Daoy (cell line): ENCODE results near the gene HOGA1. TPM values are rescaled to one million over a fixed set of nuclear protein-coding genes. Genes with fewer than 3 reads are reported as not detected.
A peak's percentile ranks its signal among the peaks of the same experiment; 100 is the strongest.
"Not testable (repeated sequence)": the region's sequence is repeated elsewhere in the genome, so short reads cannot be mapped to it uniquely, and the experiment has no call there.

Experiments used
- DNase-seq: peaks from one replicate; pipeline ENCODE4 v3.0.0-alpha.2; 2015; ENCODE audit warnings: low read depth
- total RNA-seq: library from RNA; depleted of rRNA; stranded (reverse); fragments of >200 nt; shearing (Covaris generic); gene quantifications from 2 replicates; pipeline ENCODE4 v1.2.3, GENCODE V29; 2014

Gene HOGA1
- total RNA-seq, 1 experiment from 2014 or later, result not detected

DNA sequence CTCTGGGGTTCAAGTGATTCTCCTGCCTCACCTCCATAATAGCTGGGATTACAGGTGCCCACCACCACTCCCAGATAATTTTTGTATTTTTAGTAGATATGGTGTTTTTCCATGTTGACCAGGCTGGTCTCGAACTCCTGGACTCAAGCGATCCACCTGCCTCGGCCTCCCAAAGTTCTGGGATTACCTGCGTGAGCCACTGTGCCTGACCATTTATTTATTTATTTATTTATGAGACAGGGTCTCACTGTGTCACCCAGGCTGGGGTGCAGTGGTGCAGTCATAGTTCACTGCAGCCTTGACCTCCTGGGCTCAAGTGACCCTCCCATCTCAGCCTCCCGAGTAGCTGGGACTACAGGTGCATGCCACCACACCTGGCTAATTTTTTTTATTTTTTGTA lies 29.9 kb upstream of the HOGA1 start:
- not testable (repeated sequence) for DNase-seq

DNA sequence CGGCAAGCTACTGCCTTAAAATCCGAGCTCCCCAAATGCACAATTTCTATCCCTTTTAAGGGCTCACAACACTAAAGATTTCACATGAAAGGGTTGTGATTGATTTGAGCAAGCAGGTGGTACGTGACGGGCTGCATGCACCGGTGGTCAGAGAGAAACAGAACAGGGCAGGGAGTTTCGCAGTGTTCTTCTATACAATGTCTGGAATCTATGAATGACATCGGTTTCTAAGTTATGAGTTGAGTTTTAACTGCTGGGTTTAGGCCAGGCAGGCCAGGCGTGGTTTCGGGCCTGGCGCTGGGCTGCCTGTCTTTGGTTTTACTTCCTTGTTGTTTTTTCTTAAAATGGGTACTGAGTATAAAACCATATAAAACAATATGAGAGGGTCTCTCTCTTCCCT lies 28.6 kb upstream of the HOGA1 start:
- DNase-seq, result not testable (repeated sequence)

DNA sequence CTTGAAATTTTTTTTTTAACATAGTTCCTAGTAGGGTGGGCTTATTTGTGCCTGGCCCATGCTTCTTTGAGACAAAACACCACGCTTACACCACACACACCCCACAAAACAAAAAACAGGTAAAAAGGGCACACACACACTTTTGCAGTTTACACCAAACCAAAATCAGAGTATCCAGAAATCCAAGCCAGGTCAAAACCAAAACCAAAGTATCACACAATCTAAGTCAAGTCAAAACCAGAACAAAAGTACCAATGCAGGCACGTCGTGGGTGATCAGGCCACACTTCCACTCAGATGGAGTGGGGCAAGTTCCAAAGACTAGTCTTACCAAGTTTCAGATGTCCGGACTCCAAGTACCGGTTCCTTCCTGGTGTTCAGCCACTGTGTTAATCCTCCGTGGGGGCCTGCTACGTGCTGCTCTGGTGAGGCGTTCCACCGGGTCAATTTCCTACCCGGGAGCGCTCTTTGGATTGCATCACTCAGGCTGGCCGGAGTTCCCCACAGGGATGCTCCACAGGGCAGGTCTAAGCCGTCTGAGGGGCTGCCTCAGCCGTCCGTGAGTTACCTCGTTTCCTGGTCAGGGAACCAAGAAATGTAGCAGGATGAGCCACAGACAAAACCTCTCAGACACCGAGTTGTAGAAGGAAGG lies 23.3 kb upstream of the HOGA1 start:
- peak; percentile 57 for DNase-seq

DNA sequence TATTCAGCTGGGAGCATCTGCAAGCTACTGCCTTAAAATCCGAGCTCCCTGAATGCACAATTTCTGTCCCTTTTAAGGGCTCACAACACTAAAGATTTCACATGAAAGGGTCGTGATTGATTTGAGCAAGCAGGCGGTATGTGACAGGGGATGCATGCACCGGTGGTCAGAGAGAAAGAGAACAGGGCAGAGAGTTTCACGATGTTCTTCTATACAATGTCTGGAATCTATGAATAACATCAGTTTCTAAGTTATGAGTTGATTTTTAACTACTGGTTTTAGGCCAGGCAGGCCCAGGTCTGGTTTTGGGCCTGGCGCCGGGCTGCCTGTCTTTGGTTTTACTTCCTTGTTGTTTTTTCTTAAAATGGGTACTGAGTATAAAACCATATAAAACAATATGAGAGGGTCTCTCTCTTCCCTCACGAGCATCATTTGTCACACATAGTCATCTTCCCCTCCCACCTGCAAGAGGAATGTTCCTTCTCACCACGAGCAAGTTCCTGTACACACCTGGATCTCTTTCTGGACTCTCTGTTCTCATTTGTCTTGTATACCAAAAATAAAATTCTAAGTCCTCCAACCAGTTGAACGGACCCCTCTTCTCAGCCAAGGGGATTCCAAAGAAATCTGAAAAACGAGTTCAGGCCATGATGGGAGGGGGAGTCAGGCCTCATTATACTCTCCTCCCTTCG lies 22.7 kb upstream of the HOGA1 start:
- not testable (repeated sequence) for DNase-seq

DNA sequence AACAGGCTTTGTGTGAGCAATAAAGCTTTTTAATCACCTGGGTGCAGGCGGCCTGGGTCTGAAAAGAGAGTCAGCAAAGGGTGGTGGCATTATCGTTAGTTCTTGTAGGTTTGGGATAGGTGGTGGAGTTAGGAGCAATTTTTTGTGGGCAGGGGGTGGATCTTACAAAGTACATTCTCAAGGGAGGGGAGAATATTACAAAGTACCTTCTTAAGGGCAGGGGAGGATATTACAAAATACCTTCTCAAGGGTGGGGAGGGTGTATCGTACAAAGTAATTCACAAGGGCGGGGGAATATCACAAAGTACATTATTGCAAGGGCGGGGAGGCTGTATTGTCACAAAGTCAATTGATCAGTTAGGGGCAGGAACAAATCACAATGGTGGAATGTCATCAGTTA lies 21.9 kb upstream of the HOGA1 start:
- not testable (repeated sequence) for DNase-seq

DNA sequence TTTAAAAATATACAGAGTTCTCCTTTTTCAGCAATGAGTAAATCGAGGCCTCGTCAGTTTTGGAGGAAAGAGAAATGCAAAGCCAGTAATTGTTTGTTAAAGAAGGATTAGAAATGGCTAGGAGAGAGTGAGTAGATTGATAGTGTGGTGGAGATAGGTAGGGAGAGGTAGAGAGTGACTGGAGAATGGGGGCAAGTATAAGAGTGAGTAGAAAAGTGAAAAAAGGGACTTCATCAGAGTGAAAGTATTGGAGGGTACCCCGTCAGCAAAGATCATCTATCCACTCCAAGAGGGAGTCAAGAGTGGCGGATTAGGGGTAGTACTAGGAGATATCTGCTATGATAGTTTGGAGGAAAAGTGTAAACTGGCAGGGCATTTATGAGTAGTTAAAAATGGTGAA lies 20.9 kb upstream of the HOGA1 start:
- no peak for DNase-seq

DNA sequence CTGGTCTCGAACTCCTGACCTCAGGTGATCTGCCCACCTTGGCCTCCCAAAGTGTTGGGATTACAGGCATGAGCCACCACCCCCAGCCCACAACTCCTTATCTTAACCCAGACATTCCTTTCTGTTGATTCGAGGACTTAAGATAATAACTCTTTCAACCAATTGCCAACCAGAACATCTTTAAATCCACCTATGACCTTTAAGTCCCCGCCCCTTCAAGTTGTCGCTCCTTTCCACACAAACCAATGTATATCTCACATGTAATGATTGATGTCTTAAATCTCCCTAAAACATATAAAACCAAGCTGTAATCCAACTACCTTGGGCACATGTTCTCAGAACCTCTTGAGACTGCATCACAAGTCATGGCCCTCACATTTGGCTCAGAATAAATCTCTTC lies 19.4 kb upstream of the HOGA1 start:
- DNase-seq, result no peak

DNA sequence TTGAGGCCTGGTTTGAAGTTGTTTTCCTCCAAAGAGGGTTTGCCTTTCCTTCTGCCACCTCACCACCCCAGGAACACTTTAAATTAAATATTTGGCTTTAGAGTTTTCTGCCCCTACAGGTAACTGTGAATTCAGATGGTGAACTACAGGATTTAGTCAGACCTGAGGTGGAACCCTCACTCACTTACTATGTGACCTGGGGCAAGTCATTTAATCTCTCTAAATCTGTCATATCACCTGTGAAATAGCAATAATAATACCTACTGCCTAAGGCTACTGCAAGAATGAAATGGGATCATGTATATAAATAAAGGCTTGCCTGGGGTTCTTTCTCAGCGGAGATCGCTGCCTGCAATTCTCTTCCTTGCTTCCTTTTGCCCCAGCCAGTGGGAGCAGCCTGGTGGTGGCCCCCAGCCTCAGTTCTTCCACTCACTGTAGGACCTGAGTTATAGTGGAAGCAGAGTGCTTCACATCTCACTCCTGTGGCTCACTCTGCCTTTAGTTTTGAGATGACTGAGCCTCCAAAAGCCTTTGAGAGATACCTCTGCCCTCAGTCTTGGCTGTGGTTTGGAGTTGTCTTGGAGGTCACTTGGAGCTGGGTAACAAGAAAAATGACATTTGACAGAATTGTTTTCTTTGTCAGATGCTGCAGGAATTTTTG lies 17.7 kb upstream of the HOGA1 start:
- no peak for DNase-seq

DNA sequence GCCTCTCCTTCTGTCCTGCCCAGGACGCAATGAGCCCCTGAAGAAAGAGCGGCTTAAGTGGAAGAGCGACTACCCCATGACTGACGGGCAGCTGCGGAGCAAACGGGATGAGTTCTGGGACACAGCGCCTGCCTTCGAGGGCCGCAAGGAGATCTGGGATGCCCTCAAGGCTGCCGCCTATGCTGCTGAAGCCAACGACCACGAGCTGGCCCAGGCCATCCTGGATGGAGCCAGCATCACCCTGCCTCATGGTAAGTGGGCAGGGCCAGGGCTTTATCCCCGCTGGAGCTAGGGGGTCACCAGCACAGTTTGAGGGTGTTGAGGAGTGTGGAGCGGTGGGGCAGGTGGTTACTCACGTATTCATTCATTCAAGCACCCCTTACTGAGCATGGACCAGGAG lies 16.3 kb upstream of the HOGA1 start:
- no peak for DNase-seq

DNA sequence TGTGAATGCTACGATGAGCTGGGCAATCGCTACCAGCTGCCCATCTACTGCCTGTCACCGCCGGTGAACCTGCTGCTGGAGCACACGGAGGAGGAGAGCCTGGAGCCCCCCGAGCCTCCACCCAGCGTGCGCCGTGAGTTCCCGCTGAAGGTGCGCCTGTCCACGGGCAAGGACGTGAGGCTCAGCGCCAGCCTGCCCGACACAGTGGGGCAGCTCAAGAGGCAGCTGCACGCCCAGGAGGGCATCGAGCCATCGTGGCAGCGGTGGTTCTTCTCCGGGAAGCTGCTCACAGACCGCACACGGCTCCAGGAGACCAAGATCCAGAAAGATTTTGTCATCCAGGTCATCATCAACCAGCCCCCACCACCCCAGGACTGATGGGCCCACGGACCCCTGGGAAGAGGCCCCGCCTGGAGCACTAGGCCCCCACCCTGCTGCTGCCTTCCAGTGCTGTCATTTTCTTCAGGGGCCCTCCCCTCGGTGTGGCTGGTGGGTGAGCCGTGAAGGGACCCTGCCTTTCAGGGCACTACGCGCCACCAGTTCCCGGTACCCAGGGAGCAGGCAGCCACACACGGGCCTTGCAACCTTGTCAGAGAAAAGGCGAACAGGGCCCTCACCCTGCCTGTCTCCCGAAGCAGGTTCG lies 13.9 kb upstream of the HOGA1 start:
- no peak for DNase-seq

DNA sequence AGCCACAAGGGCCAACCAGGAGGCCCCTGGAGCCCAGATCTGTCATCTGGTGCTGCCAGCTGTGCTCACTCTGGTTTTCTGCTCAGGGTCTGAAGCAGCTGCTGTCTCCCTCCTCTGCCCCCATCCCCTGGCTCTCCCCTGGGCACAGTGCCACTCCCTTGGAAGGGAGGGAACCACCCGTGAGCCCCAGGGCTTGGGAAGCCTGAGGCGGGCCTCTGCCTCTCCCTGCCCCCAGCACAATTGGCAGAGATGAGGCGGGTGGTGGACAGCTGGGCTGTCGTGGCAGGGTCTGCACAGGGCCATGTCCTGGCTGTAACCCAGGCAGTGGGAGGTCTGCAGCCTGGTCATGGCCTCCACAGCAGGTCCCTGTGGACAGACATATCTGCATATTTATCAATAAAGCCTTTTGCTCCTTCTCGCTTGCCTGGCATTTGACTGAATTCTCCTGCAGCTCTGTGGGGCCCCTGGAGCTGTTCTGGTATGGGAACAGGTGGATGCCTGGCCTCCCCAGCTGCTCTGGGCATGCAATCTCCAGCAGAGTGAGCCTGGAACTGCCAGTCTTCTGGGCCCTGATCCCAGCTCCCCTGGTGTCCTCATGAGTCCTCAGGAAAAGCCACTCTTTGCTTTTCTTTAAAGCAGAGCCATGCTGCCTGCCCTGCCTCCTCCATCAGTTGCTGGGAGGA lies 13.3 kb upstream of the HOGA1 start:
- no peak for DNase-seq

DNA sequence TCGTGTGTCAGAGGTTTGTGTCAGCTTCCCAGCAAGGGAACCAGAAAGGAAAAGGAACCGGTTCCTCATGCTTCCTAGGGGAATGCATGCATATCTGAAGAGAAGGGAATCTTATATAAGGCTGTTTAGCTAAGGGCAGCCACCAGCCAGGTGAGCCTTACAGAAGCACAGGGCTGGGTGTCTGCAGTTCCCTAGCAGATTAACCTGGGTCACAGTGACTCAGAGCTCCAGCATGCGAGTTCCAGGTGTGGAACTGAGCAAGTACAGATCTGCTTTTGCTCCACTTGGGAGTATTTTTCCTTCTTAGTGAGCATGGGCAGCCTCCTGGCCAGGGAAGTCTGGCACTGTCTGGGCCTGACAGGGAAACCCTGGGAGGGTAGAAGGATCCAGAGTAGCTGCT lies 12.6 kb upstream of the HOGA1 start:
- no peak for DNase-seq

DNA sequence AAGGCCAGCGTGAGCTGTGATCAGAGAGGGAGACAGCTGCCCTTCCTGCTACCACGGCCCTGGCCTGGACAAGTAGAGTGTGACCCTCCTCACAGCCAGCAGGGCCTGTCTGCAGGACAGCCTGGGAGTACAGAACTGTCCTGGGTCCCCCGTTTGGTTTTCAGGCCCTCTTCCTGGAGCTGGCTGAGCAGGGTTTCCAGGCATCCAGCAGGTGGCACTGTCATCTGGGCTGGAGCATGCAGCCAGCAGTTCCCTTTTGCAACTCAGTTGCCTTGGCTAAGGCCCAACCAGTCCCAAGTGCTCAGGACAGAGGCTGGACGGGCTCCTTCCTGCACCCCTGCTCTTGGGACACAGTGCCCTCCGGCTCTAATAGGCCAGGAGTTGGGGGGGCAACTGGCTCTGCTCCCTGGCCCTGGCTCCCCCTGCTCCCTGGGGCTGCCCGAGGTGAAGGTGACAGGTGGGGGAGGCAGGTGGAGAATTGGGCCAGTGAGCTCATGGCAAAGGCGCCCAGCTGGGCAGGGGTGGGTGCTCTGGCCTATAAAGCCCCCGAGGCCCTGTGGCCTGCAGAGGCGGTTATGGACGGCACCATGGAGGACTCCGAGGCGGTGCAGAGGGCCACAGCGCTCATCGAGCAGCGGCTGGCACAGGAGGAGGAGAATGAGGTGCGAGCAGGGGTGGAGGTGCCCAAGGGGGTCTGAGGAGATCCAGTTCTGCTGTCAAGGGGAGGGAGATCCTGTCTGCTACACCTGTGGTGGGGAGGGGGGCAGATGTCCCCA lies 11.8 kb upstream of the HOGA1 start, which contains the start of gene ANKRD2:
ANKRD2 (plus strand) TSS at position 566 of the 776 bp plus-strand sequence; CDS start at position 576, 10 bp downstream.
- DNase-seq, result peak; percentile 68

DNA sequence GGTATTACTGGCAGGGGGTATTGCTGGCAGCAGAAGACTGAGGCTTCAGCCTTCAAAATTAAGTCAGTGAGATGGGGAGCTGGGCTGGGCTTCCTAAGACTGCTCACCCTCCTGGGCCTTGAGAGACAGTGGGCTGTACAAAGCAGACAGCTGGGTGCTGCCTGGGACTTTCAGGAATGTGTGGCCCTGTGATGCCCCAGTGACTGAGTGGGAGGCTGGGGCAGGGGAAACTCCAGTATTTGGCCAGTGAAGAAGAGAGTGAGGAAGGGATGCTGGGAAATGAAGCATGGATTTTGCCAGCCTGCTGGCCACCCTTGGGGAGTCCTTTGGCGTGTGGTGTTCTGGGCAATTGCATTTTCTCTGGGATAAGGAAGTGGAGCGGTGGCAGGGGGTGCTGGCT lies 11.2 kb upstream of the HOGA1 start:
- no peak for DNase-seq

DNA sequence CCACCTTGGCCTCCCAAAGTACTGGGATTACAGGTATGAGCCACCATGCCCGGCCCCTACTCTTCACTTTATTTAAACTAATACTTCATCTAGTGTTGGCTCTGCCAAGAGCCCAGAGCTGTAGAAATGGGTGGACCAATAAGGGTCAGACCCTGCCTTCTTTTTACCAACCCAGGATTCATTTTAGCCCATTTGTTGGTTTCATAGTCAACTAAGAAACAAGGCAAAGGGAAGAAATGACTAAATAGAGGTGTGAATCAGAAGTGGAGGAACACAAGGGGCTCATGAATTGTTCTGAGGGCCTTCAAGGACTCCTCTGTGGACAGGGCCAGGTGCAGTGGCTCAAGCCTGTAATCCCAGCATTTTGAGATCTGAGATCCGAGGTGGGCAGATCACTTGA lies 10.5 kb upstream of the HOGA1 start:
- no peak for DNase-seq

DNA sequence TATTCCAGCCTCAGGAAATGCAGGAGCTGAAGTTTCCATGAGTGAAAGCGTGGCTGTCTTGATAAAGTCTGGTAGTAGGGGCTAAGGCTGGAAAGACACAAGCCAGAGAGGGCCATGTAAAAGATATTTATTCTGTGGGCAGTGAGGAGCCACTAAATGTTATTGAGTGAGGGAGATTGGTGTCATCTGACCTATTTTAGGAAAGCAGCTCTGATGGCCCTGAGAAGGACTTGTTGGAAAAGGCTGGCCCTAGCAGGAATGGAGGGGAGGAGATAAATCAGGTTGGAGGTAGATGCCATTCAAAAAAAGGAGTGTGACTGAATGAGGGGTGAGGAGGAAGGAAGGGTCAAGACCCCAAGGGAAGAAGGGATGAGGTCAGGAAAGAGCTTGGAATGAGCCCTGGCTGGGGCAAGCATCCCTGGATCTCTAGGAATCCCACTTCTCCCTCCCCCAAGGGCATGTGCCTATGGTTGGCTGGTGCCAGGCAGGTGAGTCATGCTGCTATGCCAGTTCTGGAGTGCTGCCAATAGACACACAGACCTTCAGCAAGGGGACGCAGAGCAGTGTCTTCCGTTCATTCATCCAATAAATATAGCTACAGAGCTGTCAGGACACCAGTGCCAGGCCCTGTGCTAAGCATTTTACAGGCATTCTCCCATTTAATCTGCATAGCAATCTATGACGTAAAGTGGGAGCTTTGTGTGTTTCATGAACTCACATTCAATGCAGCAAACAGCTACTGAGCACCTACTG lies 9.6 kb upstream of the HOGA1 start:
- peak; percentile 89 for DNase-seq

DNA sequence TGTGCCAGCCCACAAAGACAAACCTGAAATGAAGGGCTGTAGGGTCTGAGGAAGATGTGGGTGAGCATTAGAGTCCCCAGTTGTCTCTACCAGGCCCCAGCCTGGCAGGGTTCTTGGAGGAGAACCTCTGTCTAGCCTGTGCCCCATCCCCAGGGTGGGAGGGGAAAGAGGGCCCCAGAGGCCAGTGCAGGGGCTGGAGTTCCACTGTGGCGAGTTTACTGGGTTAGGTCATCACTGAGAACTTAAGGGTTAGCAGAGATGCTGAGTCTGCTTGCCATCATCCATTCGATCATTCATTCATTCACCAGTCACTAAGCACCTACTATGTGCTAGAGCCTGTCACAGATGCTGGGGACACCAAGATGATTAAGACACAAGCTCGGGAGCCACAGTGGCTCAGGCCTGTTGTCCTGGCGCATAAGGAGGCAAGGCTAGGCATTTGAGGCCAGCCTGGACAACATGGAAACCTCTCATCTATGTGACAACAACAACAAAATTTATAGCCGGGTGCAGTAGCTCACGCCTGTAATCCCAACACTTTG lies 9.0 kb upstream of the HOGA1 start:
- no peak for DNase-seq

DNA sequence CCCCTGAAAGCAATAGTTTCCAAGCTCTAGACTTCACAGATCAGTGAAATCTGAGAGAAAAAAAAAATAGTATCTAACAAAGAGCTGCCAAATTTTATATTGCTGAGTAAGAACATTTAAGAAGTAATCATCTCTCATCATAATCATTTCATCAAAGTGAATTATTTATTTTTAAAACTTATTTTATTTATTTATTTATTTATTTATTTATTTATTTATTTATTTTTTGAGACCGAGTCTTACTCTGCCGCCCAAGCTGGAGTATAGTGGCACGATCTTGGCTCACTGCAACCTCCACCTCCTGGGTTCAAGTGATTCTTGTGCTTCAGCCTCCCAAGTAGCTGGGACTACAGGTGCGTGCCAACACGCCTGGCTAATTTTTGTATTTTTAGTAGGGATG lies 7.7 kb upstream of the HOGA1 start:
- DNase-seq, result not testable (repeated sequence)

DNA sequence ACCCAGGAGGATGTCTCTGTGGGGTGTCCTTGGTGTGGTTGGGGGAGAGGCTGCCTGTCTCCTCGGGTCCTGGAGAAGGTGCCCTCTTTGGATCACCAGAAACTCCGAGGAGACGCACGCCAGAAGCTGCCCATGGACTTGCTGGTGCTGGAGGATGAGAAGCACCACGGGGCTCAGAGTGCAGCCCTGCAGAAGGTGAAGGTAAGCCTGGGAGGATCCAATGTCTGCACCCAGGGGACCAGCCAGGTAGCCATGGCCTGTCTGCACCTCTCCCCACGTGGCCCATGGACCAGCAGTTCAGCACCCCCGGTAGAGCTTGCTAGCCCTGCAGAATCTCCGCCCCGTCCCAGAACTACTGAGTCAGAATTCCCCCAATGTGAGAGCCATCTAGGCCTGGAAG lies 6.5 kb upstream of the HOGA1 start:
- DNase-seq, result no peak

DNA sequence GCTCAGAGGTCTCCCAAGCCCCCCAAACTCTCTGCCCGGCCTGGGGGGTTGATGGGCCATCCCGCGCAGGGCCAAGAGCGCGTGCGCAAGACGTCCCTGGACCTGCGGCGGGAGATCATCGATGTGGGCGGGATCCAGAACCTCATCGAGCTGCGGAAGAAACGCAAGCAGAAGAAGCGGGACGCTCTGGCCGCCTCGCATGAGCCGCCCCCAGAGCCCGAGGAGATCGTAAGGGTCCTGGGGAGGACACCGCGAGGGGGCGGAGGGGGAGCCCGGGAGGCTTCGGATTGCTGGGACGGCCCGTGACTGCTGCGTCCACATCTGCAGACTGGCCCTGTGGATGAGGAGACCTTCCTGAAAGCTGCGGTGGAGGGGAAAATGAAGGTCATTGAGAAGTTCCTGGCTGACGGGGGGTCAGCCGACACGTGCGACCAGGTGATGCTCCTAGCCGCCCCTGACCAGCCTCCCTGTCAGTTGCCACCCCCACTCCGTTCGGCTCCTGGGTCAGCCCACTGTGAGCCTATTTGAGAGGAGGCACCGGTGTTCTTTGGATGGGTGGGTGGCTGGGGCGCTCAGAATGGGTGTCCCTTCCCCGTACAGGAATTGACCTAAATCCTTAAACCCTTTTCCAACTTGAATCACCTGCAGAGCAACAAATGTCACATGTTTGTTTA lies 5.9 kb upstream of the HOGA1 start:
- DNase-seq, result no peak
